ENCODE measurements around the gene RILPL2. TPM values are rescaled to one million over a fixed set of nuclear protein-coding genes. Genes with fewer than 3 reads are reported as not detected.
"Not testable (repeated sequence)": the region's sequence is repeated elsewhere in the genome, so short reads cannot be mapped to it uniquely, and the experiment has no call there.

The RILPL2 gene
- total RNA-seq, 1 experiment from 2014 or later: 2.0 TPM

- DNase-seq (ENCODE audit: low spot score): no peak
These were observed 13.4 kb upstream of the RILPL2 start for GRCh38 chr12:123449856-123450255.

GRCh38 chr12:123449249-123449733, 12.8 kb upstream of the RILPL2 start:
- no peak for DNase-seq (ENCODE audit: low spot score)

- no peak for DNase-seq (ENCODE audit: low spot score)
These were observed 9.8 kb upstream of the RILPL2 start for GRCh38 chr12:123446333-123446713.

- peak; percentile 52 for DNase-seq (ENCODE audit: low spot score)
These were observed 9.2 kb upstream of the RILPL2 start for GRCh38 chr12:123445388-123446332.

- no peak for DNase-seq (ENCODE audit: low spot score)
These were observed 7.9 kb upstream of the RILPL2 start for GRCh38 chr12:123444092-123445026.

- no peak for DNase-seq (ENCODE audit: low spot score)
These were observed 6.3 kb upstream of the RILPL2 start for GRCh38 chr12:123442774-123443173.

GRCh38 chr12:123441523-123442164, 5.2 kb upstream of the RILPL2 start:
- no peak for DNase-seq (ENCODE audit: low spot score)

GRCh38 chr12:123435636-123436016, 858 bp downstream of the RILPL2 start:
- DNase-seq (ENCODE audit: low spot score): no peak

- no peak for DNase-seq (ENCODE audit: low spot score)
These were observed 2.9 kb downstream of the RILPL2 start for GRCh38 chr12:123433615-123434014.

- not testable (repeated sequence) for DNase-seq (ENCODE audit: low spot score)
These were observed 4.3 kb downstream of the RILPL2 start for GRCh38 chr12:123431951-123432817.

GRCh38 chr12:123429101-123429500, 7.4 kb downstream of the RILPL2 start:
- not testable (repeated sequence) for DNase-seq (ENCODE audit: low spot score)

GRCh38 chr12:123428591-123428990, 7.9 kb downstream of the RILPL2 start:
- no peak for DNase-seq (ENCODE audit: low spot score)

GRCh38 chr12:123427036-123427769, 9.3 kb downstream of the RILPL2 start:
- no peak for DNase-seq (ENCODE audit: low spot score)

- no peak for DNase-seq (ENCODE audit: low spot score)
These were observed 15.2 kb downstream of the RILPL2 start for GRCh38 chr12:123421314-123421713.

GRCh38 chr12:123410041-123410412, 26.5 kb downstream of the RILPL2 start:
- DNase-seq (ENCODE audit: low spot score): no peak

- DNase-seq (ENCODE audit: low spot score): not testable (repeated sequence)
These were observed 27.0 kb downstream of the RILPL2 start for GRCh38 chr12:123409284-123410040.

- DNase-seq (ENCODE audit: low spot score): not testable (repeated sequence)
These were observed 27.9 kb downstream of the RILPL2 start for GRCh38 chr12:123408619-123409018.

GRCh38 chr12:123407934-123408333, 28.6 kb downstream of the RILPL2 start:
- DNase-seq (ENCODE audit: low spot score): not testable (repeated sequence)

- not testable (repeated sequence) for DNase-seq (ENCODE audit: low spot score)
These were observed 29.2 kb downstream of the RILPL2 start for GRCh38 chr12:123407269-123407668.
